ENCODE measurements around the gene SASS6. TPM values are rescaled to one million over a fixed set of nuclear protein-coding genes. Genes with fewer than 3 reads are reported as not detected.

The SASS6 gene
- total and polyA plus RNA-seq, 10 of the 15 experiments (the other 5 are each of a cell fraction or from before 2014, with no cell fraction given) = 6.6 to 17.9 (median 10.2) TPM

Small RNAs within 50 kb of the gene (small RNA-seq; reads per million reads assigned to genes)
- not detected for gene AC093019.1

Other genes starting within 250 kb of the SASS6 start
- 24.3 and 25.7 TPM in 2 replicates for gene SLC35A3, start 162.9 kb downstream of the SASS6 start, total RNA-seq (2014; rRNA removed)
- gene SLC35A3, start 162.9 kb downstream of the SASS6 start, total RNA-seq (2014; rRNA removed; fragmentation: Illumina TruSeq; extraction: Trizol) = 16.1 and 16.4 TPM in 2 replicates
- gene SLC35A3, start 162.9 kb downstream of the SASS6 start, total RNA-seq (2021) = 10.7 and 11.8 TPM in 2 replicates
- 20.3 and 42.3 TPM in 2 replicates for gene SLC35A3, start 162.9 kb downstream of the SASS6 start, polyA plus RNA-seq (2011; rRNA removed)
- 11.7 and 17.3 TPM in 2 replicates for gene SLC35A3, start 162.9 kb downstream of the SASS6 start, polyA plus RNA-seq (2014; fragmentation: Illumina TruSeq; extraction: Trizol)
- 1 to 10 TPM; 3.6 to 4.9 TPM for gene SLC35A3, start 162.9 kb downstream of the SASS6 start, polyA plus RNA-seq (2014; fragmentation: Nextera tagmentation; extraction: Ambion mirVana)
- gene SLC35A3, start 162.9 kb downstream of the SASS6 start, polyA plus RNA-seq (2014; rRNA removed) = 13.4 and 14.7 TPM in 2 replicates
- gene SLC35A3, start 162.9 kb downstream of the SASS6 start, polyA plus RNA-seq (2016; fragmentation: Nextera tagmentation; extraction: Ambion mirVana) = 10 to 100 TPM; 17.0 to 20.4 TPM
- 13.7 and 20.8 TPM in 2 replicates for gene TRMT13, start 233 bp upstream of the SASS6 start, total RNA-seq (2014; rRNA removed)
- gene TRMT13, start 233 bp upstream of the SASS6 start, total RNA-seq (2014; rRNA removed; fragmentation: Illumina TruSeq; extraction: Trizol) = 21.1 and 21.6 TPM in 2 replicates
- gene TRMT13, start 233 bp upstream of the SASS6 start, total RNA-seq (2021) = 13.9 and 16.9 TPM in 2 replicates
- 25.1 and 43.8 TPM in 2 replicates for gene TRMT13, start 233 bp upstream of the SASS6 start, polyA plus RNA-seq (2011; rRNA removed)
- gene TRMT13, start 233 bp upstream of the SASS6 start, polyA plus RNA-seq (2014; fragmentation: Illumina TruSeq; extraction: Trizol) = 26.6 and 36.5 TPM in 2 replicates
- 10 to 100 TPM; 17.1 to 22.3 TPM for gene TRMT13, start 233 bp upstream of the SASS6 start, polyA plus RNA-seq (2014; fragmentation: Nextera tagmentation; extraction: Ambion mirVana)
- 15.0 and 24.4 TPM in 2 replicates for gene TRMT13, start 233 bp upstream of the SASS6 start, polyA plus RNA-seq (2014; rRNA removed)
- 10 to 100 TPM; 18.9 to 23.3 TPM for gene TRMT13, start 233 bp upstream of the SASS6 start, polyA plus RNA-seq (2016; fragmentation: Nextera tagmentation; extraction: Ambion mirVana)
- gene LRRC39, start 45.3 kb upstream of the SASS6 start, total RNA-seq (2014; rRNA removed) = 0.33 and 0.51 TPM in 2 replicates
- 0.76 and 0.88 TPM in 2 replicates for gene LRRC39, start 45.3 kb upstream of the SASS6 start, total RNA-seq (2014; rRNA removed; fragmentation: Illumina TruSeq; extraction: Trizol)
- 0.13 and 0.23 TPM in 2 replicates for gene LRRC39, start 45.3 kb upstream of the SASS6 start, total RNA-seq (2021)
- gene LRRC39, start 45.3 kb upstream of the SASS6 start, polyA plus RNA-seq (2011; rRNA removed) = 0.95 and 1.9 TPM in 2 replicates
- 1.0 and 1.3 TPM in 2 replicates for gene LRRC39, start 45.3 kb upstream of the SASS6 start, polyA plus RNA-seq (2014; fragmentation: Illumina TruSeq; extraction: Trizol)
- under 1 TPM; 0.35 to 0.62 TPM for gene LRRC39, start 45.3 kb upstream of the SASS6 start, polyA plus RNA-seq (2014; fragmentation: Nextera tagmentation; extraction: Ambion mirVana)
- 1.1 TPM in 2 replicates for gene LRRC39, start 45.3 kb upstream of the SASS6 start, polyA plus RNA-seq (2014; rRNA removed)
- gene LRRC39, start 45.3 kb upstream of the SASS6 start, polyA plus RNA-seq (2016; fragmentation: Nextera tagmentation; extraction: Ambion mirVana) = under 1 TPM; 0.39 to 0.50 TPM
- gene DBT, start 116.9 kb upstream of the SASS6 start, total RNA-seq (2014; rRNA removed) = 3.8 and 4.2 TPM in 2 replicates
- 7.5 and 8.7 TPM in 2 replicates for gene DBT, start 116.9 kb upstream of the SASS6 start, total RNA-seq (2014; rRNA removed; fragmentation: Illumina TruSeq; extraction: Trizol)
- 7.6 and 7.7 TPM in 2 replicates for gene DBT, start 116.9 kb upstream of the SASS6 start, total RNA-seq (2021)
- 15.9 and 29.6 TPM in 2 replicates for gene DBT, start 116.9 kb upstream of the SASS6 start, polyA plus RNA-seq (2011; rRNA removed)
- 8.8 and 9.8 TPM in 2 replicates for gene DBT, start 116.9 kb upstream of the SASS6 start, polyA plus RNA-seq (2014; fragmentation: Illumina TruSeq; extraction: Trizol)
- 1 to 10 TPM; 2.1 to 3.0 TPM for gene DBT, start 116.9 kb upstream of the SASS6 start, polyA plus RNA-seq (2014; fragmentation: Nextera tagmentation; extraction: Ambion mirVana)
- gene DBT, start 116.9 kb upstream of the SASS6 start, polyA plus RNA-seq (2014; rRNA removed) = 3.2 and 4.3 TPM in 2 replicates
- gene DBT, start 116.9 kb upstream of the SASS6 start, polyA plus RNA-seq (2016; fragmentation: Nextera tagmentation; extraction: Ambion mirVana) = 1 to 10 TPM; 6.7 to 7.1 TPM
- 37.1 and 39.3 TPM in 2 replicates for gene RTCA, start 133.3 kb upstream of the SASS6 start, total RNA-seq (2014; rRNA removed)
- gene RTCA, start 133.3 kb upstream of the SASS6 start, total RNA-seq (2014; rRNA removed; fragmentation: Illumina TruSeq; extraction: Trizol) = 31.3 and 34.5 TPM in 2 replicates
- 36.3 and 37.3 TPM in 2 replicates for gene RTCA, start 133.3 kb upstream of the SASS6 start, total RNA-seq (2021)
- 46.5 and 71.3 TPM in 2 replicates for gene RTCA, start 133.3 kb upstream of the SASS6 start, polyA plus RNA-seq (2011; rRNA removed)
- gene RTCA, start 133.3 kb upstream of the SASS6 start, polyA plus RNA-seq (2014; fragmentation: Illumina TruSeq; extraction: Trizol) = 29.2 and 41.4 TPM in 2 replicates
- gene RTCA, start 133.3 kb upstream of the SASS6 start, polyA plus RNA-seq (2014; fragmentation: Nextera tagmentation; extraction: Ambion mirVana) = 10 to 100 TPM; 10.3 to 23.6 TPM
- gene RTCA, start 133.3 kb upstream of the SASS6 start, polyA plus RNA-seq (2014; rRNA removed) = 37.4 and 37.8 TPM in 2 replicates
- 10 to 100 TPM; 59.4 to 63.5 TPM for gene RTCA, start 133.3 kb upstream of the SASS6 start, polyA plus RNA-seq (2016; fragmentation: Nextera tagmentation; extraction: Ambion mirVana)
- gene CDC14A, start 219.6 kb upstream of the SASS6 start, total RNA-seq (2014; rRNA removed) = 5.2 and 6.9 TPM in 2 replicates
- 5.9 and 7.0 TPM in 2 replicates for gene CDC14A, start 219.6 kb upstream of the SASS6 start, total RNA-seq (2014; rRNA removed; fragmentation: Illumina TruSeq; extraction: Trizol)
- 6.8 and 7.8 TPM in 2 replicates for gene CDC14A, start 219.6 kb upstream of the SASS6 start, total RNA-seq (2021)
- 7.1 and 9.1 TPM in 2 replicates for gene CDC14A, start 219.6 kb upstream of the SASS6 start, polyA plus RNA-seq (2011; rRNA removed)
- gene CDC14A, start 219.6 kb upstream of the SASS6 start, polyA plus RNA-seq (2014; fragmentation: Illumina TruSeq; extraction: Trizol) = 5.8 and 6.5 TPM in 2 replicates
- 1 to 10 TPM; 1.5 to 1.9 TPM for gene CDC14A, start 219.6 kb upstream of the SASS6 start, polyA plus RNA-seq (2014; fragmentation: Nextera tagmentation; extraction: Ambion mirVana)
- 3.5 and 3.9 TPM in 2 replicates for gene CDC14A, start 219.6 kb upstream of the SASS6 start, polyA plus RNA-seq (2014; rRNA removed)
- 1 to 10 TPM; 4.7 to 6.3 TPM for gene CDC14A, start 219.6 kb upstream of the SASS6 start, polyA plus RNA-seq (2016; fragmentation: Nextera tagmentation; extraction: Ambion mirVana)

Measured in GM12878 (cell line).